HepG2 (cell line): ENCODE measurements around the gene ADAMTS2. TPM values are rescaled to one million over a fixed set of nuclear protein-coding genes. Genes with fewer than 3 reads are reported as not detected.

Experiments
- CBX2 ChIP-seq, 2 experiments: fragments of 200-600 bp in 1 of 2; sonication (generic); formaldehyde crosslinking in 1 of 2; IDR thresholded peaks; 2 replicates each; pipeline versions ENCODE4 v1.7.0 to v1.8.1; 2018 to 2022; ENCODE audit warnings: low read depth in 2 of 2, low read length in 1 of 2, mild to moderate bottlenecking in 1 of 2, missing genetic modification reagents in 1 of 2
- CBX5 ChIP-seq: sonication (generic); formaldehyde crosslinking; IDR thresholded peaks from 2 replicates; pipeline ENCODE4 v1.4.0; 2020; ENCODE audit warnings: missing genetic modification reagents, borderline replicate concordance
- CREB1 ChIP-seq, 2 experiments: fragments of 450-650 bp in 1 of 2; IDR thresholded peaks; 2 replicates each; pipeline ENCODE4 v1.6.1; 2016 to 2017; ENCODE audit warnings: control low read depth in 1 of 2, mild to moderate bottlenecking in 1 of 2, missing compliant biosample characterization in 1 of 2, missing genetic modification characterization in 1 of 2
- ETV5 ChIP-seq: IDR thresholded peaks from 2 replicates; pipeline ENCODE4 v1.6.1; 2018; ENCODE audit warnings: missing biosample characterization, missing genetic modification reagents, inconsistent platforms, borderline replicate concordance
- FOXM1 ChIP-seq: sonication (generic); formaldehyde crosslinking; IDR thresholded peaks from 2 replicates; pipeline ENCODE4 v1.5.0; 2020; ENCODE audit warnings: missing genetic modification reagents
- HIC2 ChIP-seq: sonication (generic); formaldehyde crosslinking; IDR thresholded peaks from 2 replicates; pipeline ENCODE4 v1.9.0; 2022; ENCODE audit warnings: low read depth, missing genetic modification reagents
- JUND ChIP-seq: sonication (generic); formaldehyde crosslinking; IDR thresholded peaks from 2 replicates; pipeline ENCODE4 v1.8.0; 2022; ENCODE audit warnings: mild to moderate bottlenecking, missing genetic modification reagents
- KLF15 ChIP-seq: sonication (generic); formaldehyde crosslinking; IDR thresholded peaks from 2 replicates; pipeline ENCODE4 v1.8.1; 2023; ENCODE audit warnings: borderline replicate concordance, mild to moderate bottlenecking, inconsistent platforms, missing genetic modification reagents, mixed read lengths
- MLLT10 ChIP-seq: sonication (generic); formaldehyde crosslinking; IDR thresholded peaks from 2 replicates; pipeline ENCODE4 v1.4.0; 2020; ENCODE audit warnings: missing genetic modification reagents
- MXD3 ChIP-seq: IDR thresholded peaks from 2 replicates; pipeline ENCODE4 v1.6.1; 2016; ENCODE audit warnings: mild to moderate bottlenecking, missing biosample characterization, missing genetic modification reagents
- REST ChIP-seq, 2 experiments: IDR thresholded peaks; 2 replicates each; pipeline ENCODE4 v1.6.1; 2011 to 2012; ENCODE audit warnings: low read length in 2 of 2, borderline replicate concordance in 1 of 2, low read depth in 1 of 2, mild to moderate bottlenecking in 1 of 2, moderate library complexity in 1 of 2
- RXRB ChIP-seq: IDR thresholded peaks from 2 replicates; pipeline ENCODE4 v1.6.1; 2016; ENCODE audit warnings: borderline replicate concordance, missing genetic modification reagents, missing compliant biosample characterization
- SP2 ChIP-seq: sonication (generic); formaldehyde crosslinking; IDR thresholded peaks from 2 replicates; pipeline ENCODE4 v1.5.1; 2020; ENCODE audit warnings: mild to moderate bottlenecking, missing genetic modification reagents
- ZNF235 ChIP-seq: sonication (generic); formaldehyde crosslinking; IDR thresholded peaks from 2 replicates; pipeline ENCODE4 v1.8.1; 2023; ENCODE audit warnings: mild to moderate bottlenecking, missing genetic modification reagents, borderline replicate concordance
- ZNF282 ChIP-seq: fragments of 450-650 bp; IDR thresholded peaks from 2 replicates; pipeline ENCODE4 v1.6.1; 2018; ENCODE audit not compliant: partially characterized antibody
- ZNF713 ChIP-seq: sonication (generic); formaldehyde crosslinking; IDR thresholded peaks from 2 replicates; pipeline ENCODE4 v1.4.0; 2020; ENCODE audit warnings: mild to moderate bottlenecking, missing genetic modification reagents
- ZSCAN29 ChIP-seq: sonication (generic); formaldehyde crosslinking; conservative IDR thresholded peaks from 2 replicates; pipeline ENCODE4 v1.4.0; 2020; ENCODE audit warnings: mild to moderate bottlenecking, missing genetic modification reagents
- polyA plus RNA-seq, 8 experiments: library from polyadenylated mRNA; depleted of rRNA in 3 of 8; stranded (reverse) in 7 of 8; unstranded in 1 of 8; fragments of >200 nt; fragmentation: Illumina TruSeq in 4 of 8; extraction: Trizol in 4 of 8; gene quantifications; 2 replicates each; pipeline versions ENCODE4 v1.2.1 to v1.2.3, GENCODE V29; 2011 to 2016; ENCODE audit warnings: low read depth in 4 of 8, missing spikeins in 1 of 8, mixed read lengths in 1 of 8; ENCODE audit not compliant: insufficient read depth in 1 of 8
- total RNA-seq, 5 experiments: library from RNA; depleted of rRNA; stranded (reverse); fragments of >200 nt; fragmentation: Illumina TruSeq; extraction: Trizol; gene quantifications; 2 replicates each; pipeline ENCODE4 v1.2.3, GENCODE V29; 2016; ENCODE audit warnings: low read depth in 1 of 5
- TF ChIP-seq, protein P1 (sequence below): IDR thresholded peaks from 2 replicates; pipeline ENCODE4 v1.6.1; 2016; ENCODE audit warnings: mild to moderate bottlenecking
- TF ChIP-seq, protein P2 (sequence below): sonication (generic); formaldehyde crosslinking; IDR thresholded peaks from 2 replicates; pipeline ENCODE4 v1.5.0; 2020; ENCODE audit warnings: missing genetic modification reagents, mild to moderate bottlenecking, borderline replicate concordance

ADAMTS2 gene
- total and polyA plus RNA-seq, 2 of the 13 experiments (the other 11 are each of a cell fraction or from before 2014, with no cell fraction given): 0.24 to 3.5 TPM

DNA sequence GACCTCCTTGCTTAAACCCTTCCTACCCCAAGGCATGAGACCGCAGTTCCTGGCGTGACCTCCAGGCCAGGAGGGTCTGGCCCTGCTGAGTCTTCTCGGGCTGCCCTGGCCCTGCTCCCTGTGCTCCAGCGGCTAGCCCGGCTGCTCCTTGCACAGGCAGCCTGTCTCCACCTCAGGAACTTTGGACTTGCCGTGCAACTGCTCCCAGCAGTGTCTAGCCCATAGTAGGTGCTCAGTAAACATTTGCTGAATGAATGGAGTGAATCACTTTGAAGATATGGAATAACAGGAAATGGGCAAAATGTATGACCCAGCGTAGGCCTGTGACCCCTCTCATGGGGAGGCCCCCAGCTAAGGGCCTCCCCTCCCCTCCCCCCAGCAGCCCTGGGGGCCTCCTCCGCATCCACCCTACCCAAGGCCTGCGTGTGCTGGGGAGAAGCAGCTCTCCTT, 158.0 kb downstream of the ADAMTS2 start (continued):
- peak; percentile 22; the same call in 1 of the 2 replicates for TF ChIP-seq HIC2 (CRISPR knock-in tag)
- peak; percentile 46; the same call in 1 of the 2 replicates for TF ChIP-seq JUND (CRISPR knock-in tag)
- no peak for TF ChIP-seq ZNF282
- TF ChIP-seq FOXM1: no peak
- TF ChIP-seq REST (IDR thresholded peaks at IDR 0.05; ENCODE audit: borderline replicate concordance in 1 of 2, low read depth in 1 of 2, low read length in 2 of 2): no peak
- no peak for TF ChIP-seq KLF15
- TF ChIP-seq, protein P1, sequence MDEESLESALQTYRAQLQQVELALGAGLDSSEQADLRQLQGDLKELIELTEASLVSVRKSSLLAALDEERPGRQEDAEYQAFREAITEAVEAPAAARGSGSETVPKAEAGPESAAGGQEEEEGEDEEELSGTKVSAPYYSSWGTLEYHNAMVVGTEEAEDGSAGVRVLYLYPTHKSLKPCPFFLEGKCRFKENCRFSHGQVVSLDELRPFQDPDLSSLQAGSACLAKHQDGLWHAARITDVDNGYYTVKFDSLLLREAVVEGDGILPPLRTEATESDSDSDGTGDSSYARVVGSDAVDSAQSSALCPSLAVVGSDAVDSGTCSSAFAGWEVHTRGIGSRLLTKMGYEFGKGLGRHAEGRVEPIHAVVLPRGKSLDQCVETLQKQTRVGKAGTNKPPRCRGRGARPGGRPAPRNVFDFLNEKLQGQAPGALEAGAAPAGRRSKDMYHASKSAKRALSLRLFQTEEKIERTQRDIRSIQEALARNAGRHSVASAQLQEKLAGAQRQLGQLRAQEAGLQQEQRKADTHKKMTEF (CRISPR knock-in tag): peak; percentile 57; the same call in 1 of the 2 replicates
- TF ChIP-seq SP2 (CRISPR knock-in tag): no peak
- no peak for TF ChIP-seq ZNF235 (CRISPR knock-in tag)
- TF ChIP-seq MLLT10 (CRISPR knock-in tag): no peak
- TF ChIP-seq, protein P2, sequence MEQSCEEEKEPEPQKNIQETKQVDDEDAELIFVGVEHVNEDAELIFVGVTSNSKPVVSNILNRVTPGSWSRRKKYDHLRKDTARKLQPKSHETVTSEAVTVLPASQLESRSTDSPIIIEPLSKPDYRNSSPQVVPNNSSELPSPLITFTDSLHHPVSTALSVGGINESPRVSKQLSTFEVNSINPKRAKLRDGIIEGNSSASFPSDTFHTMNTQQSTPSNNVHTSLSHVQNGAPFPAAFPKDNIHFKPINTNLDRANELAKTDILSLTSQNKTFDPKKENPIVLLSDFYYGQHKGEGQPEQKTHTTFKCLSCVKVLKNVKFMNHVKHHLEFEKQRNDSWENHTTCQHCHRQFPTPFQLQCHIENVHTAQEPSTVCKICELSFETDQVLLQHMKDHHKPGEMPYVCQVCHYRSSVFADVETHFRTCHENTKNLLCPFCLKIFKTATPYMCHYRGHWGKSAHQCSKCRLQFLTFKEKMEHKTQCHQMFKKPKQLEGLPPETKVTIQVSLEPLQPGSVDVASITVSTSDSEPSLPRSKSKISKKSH: no peak
- no peak for TF ChIP-seq ZSCAN29 (CRISPR knock-in tag)
- TF ChIP-seq ETV5 (CRISPR knock-in tag): peak; percentile 85; the same call in 1 of the 2 replicates
- TF ChIP-seq CREB1 (IDR thresholded peaks at IDR 0.05): no peak
- no peak for TF ChIP-seq CREB1 (CRISPR knock-in tag; IDR thresholded peaks at IDR 0.05)
- TF ChIP-seq CBX2 (IDR thresholded peaks at IDR 0.05; ENCODE audit: low read depth, low read length): no peak
- TF ChIP-seq CBX2 (CRISPR knock-in tag; IDR thresholded peaks at IDR 0.05; ENCODE audit: low read depth): no peak
- TF ChIP-seq RXRB (CRISPR knock-in tag): peak; percentile 80
- TF ChIP-seq ZNF713 (CRISPR knock-in tag): 0 out of 2 replicates have a peak, but pooled peaks have one; percentile 54
- TF ChIP-seq CBX5: peak; percentile 66; the same call in 1 of the 2 replicates
- no peak for TF ChIP-seq MXD3
